DMS153 treated with DMSO at 0.1 percent for 48 hours (cell line): Measurements from ENCODE around the gene SUCLG1.
A peak's percentile ranks its signal among the peaks of the same experiment; 100 is the strongest.
"Not testable (repeated sequence)": the region's sequence is repeated elsewhere in the genome, so short reads cannot be mapped to it uniquely, and the experiment has no call there.

ENCODE experiments used
- DNase-seq: peaks from one replicate; lab custom pipeline; 2025; ENCODE audit not compliant: unreplicated experiment; lab: John Stamatoyannopoulos, UW

The SUCLG1 gene

GRCh38 chr2:84459018-84459943, at the start of gene SUCLG1:
SUCLG1 (minus strand) TSS chr2:84459280; CDS start chr2:84459269, 11 bp downstream.
- DNase-seq: peak; percentile 94

GRCh38 chr2:84498150-84498799, 39.2 kb upstream of the SUCLG1 start:
- DNase-seq: no peak

GRCh38 chr2:84497285-84497684, 38.2 kb upstream of the SUCLG1 start:
- no peak for DNase-seq

- DNase-seq: no peak
Measured at GRCh38 chr2:84496386-84496785, 37.3 kb upstream of the SUCLG1 start.

GRCh38 chr2:84495539-84496146, 36.6 kb upstream of the SUCLG1 start:
- peak; percentile 42 for DNase-seq

GRCh38 chr2:84494070-84494469, 35.0 kb upstream of the SUCLG1 start:
- no peak for DNase-seq

- DNase-seq: no peak
Measured at GRCh38 chr2:84493514-84493913, 34.4 kb upstream of the SUCLG1 start.

GRCh38 chr2:84492571-84492970, 33.5 kb upstream of the SUCLG1 start:
- DNase-seq: no peak

- no peak for DNase-seq
Measured at GRCh38 chr2:84491741-84492140, 32.7 kb upstream of the SUCLG1 start.

GRCh38 chr2:84491256-84491655, 32.2 kb upstream of the SUCLG1 start:
- no peak for DNase-seq

- no peak for DNase-seq
Measured at GRCh38 chr2:84487298-84487996, 28.4 kb upstream of the SUCLG1 start.

GRCh38 chr2:84486441-84487115, 27.5 kb upstream of the SUCLG1 start:
- DNase-seq: peak; percentile 39

GRCh38 chr2:84483320-84483719, 24.2 kb upstream of the SUCLG1 start:
- DNase-seq: no peak

GRCh38 chr2:84482603-84483002, 23.5 kb upstream of the SUCLG1 start:
- no peak for DNase-seq

GRCh38 chr2:84481702-84482101, 22.6 kb upstream of the SUCLG1 start:
- DNase-seq: no peak

- DNase-seq: no peak
Measured at GRCh38 chr2:84478867-84479266, 19.8 kb upstream of the SUCLG1 start.

- no peak for DNase-seq
Measured at GRCh38 chr2:84477886-84478285, 18.8 kb upstream of the SUCLG1 start.

GRCh38 chr2:84474176-84474575, 15.1 kb upstream of the SUCLG1 start:
- DNase-seq: no peak

GRCh38 chr2:84472856-84473565, 13.9 kb upstream of the SUCLG1 start:
- no peak for DNase-seq

GRCh38 chr2:84472423-84472822, 13.3 kb upstream of the SUCLG1 start:
- not testable (repeated sequence) for DNase-seq
